PC-9 (cell line): ENCODE results near the gene CARS2. TPM values are rescaled to one million over a fixed set of nuclear protein-coding genes. Genes with fewer than 3 reads are reported as not detected.
A peak's percentile ranks its signal among the peaks of the same experiment; 100 is the strongest.
"Not testable (repeated sequence)": the region's sequence is repeated elsewhere in the genome, so short reads cannot be mapped to it uniquely, and the experiment has no call there.

Experiments
- BruUV-seq: library from RNA; stranded (reverse); fragments of 400-500 nt; replicated peaks from 2 replicates; lab custom pipeline; 2021; lab: Mats Ljungman, UMichigan
- CTCF ChIA-PET: fragments of 300-600 bp; sonication (Branson Sonifier 250); formaldehyde crosslinking; loops from one replicate; lab custom pipeline; 2022; ENCODE audit warnings: antibody characterized with exemption; lab: Charles Lee
- POLR2A ChIA-PET: fragments of 300-600 bp; sonication (Branson Sonifier 250); formaldehyde crosslinking; loops from one replicate; lab custom pipeline; 2022; ENCODE audit warnings: antibody characterized with exemption; ENCODE audit not compliant: unreplicated experiment; lab: Charles Lee
- DNase-seq, 2 experiments: peaks; one replicate each; pipeline versions ENCODE4 v3.0.0 to v3.0.0-alpha.2; 2015 to 2022; ENCODE audit warnings: mixed read lengths in 1 of 2
- H2AFZ ChIP-seq: fragments of 200-600 bp; sonication (generic); 2 replicates; pipeline ENCODE4 v1.8.1; 2017; ENCODE audit warnings: antibody characterized with exemption
- H3F3A ChIP-seq: fragments of 200-600 bp; sonication (generic); 2 replicates; pipeline ENCODE4 v1.8.1; 2017; ENCODE audit warnings: antibody characterized with exemption, mild to moderate bottlenecking, low read depth; ENCODE audit not compliant: insufficient read depth
- H3K27ac ChIP-seq: fragments of 200-600 bp; sonication (generic); 2 replicates; pipeline ENCODE4 v1.6.1; 2016; ENCODE audit warnings: mixed run types
- H3K27me3 ChIP-seq: fragments of 200-600 bp; sonication (generic); 2 replicates; pipeline ENCODE4 v1.6.1; 2016; ENCODE audit warnings: low read depth, mixed run types; ENCODE audit not compliant: insufficient read depth
- H3K36me3 ChIP-seq: fragments of 200-600 bp; sonication (generic); 2 replicates; pipeline ENCODE4 v1.6.1; 2016; ENCODE audit warnings: low read depth, mixed run types
- H3K4me1 ChIP-seq: fragments of 200-600 bp; sonication (generic); replicated peaks from 2 replicates; pipeline ENCODE4 v1.6.1; 2016; ENCODE audit warnings: mixed run types; ENCODE audit not compliant: insufficient read depth
- H3K4me2 ChIP-seq: fragments of 200-600 bp; sonication (generic); 2 replicates; pipeline ENCODE4 v1.6.1; 2017; ENCODE audit warnings: mixed run types
- H3K4me3 ChIP-seq: fragments of 200-600 bp; sonication (generic); 2 replicates; pipeline ENCODE4 v1.6.1; 2016; ENCODE audit warnings: mixed run types
- H3K79me2 ChIP-seq: fragments of 200-600 bp; sonication (generic); 2 replicates; pipeline ENCODE4 v1.6.1; 2017; ENCODE audit warnings: low read depth, mixed run types
- H3K9me2 ChIP-seq: fragments of 200-600 bp; sonication (generic); 2 replicates; pipeline ENCODE4 v1.8.1; 2017; ENCODE audit warnings: mild to moderate bottlenecking; ENCODE audit not compliant: insufficient read depth
- H3K9me3 ChIP-seq: fragments of 200-600 bp; sonication (generic); 2 replicates; pipeline ENCODE4 v1.8.1; 2016; ENCODE audit warnings: low read depth; ENCODE audit not compliant: insufficient read depth
- H4K20me1 ChIP-seq: fragments of 200-600 bp; sonication (generic); 2 replicates; pipeline ENCODE4 v1.8.1; 2017; ENCODE audit not compliant: insufficient read depth
- CTCF ChIP-seq: fragments of 200-600 bp; sonication (generic); conservative IDR thresholded peaks from 2 replicates; pipeline ENCODE4 v1.6.1; 2017; ENCODE audit warnings: mixed run types, antibody characterized with exemption, mild to moderate bottlenecking, moderate library complexity
- EZH2 ChIP-seq: fragments of 200-600 bp; sonication (generic); IDR thresholded peaks from 2 replicates; pipeline ENCODE4 v1.8.0; 2017; ENCODE audit warnings: antibody characterized with exemption, low read depth
- intact Hi-C: fragments of 100-400 bp; cut with micrococcal nuclease; formaldehyde crosslinking; loops from one replicate; pipeline ENCODE4 v1.10.0; 2022; ENCODE audit not compliant: unreplicated experiment
- total RNA-seq: library from RNA; stranded (reverse); gene quantifications from 2 replicates; pipeline ENCODE4 v1.2.3, GENCODE V29; 2021

The CARS2 gene
- total RNA-seq, 1 experiment from 2014 or later: 67.0 TPM

- Histone ChIP-seq H3K27ac (no peak overlapping the region), H3K4me2 (peak overlapping the region; percentile 8; the same call in 1 of the 2 replicates), H3K36me3 (peaks cover 11% of the 10 kb centered on the region; the same call in 1 of the 2 replicates), H3K4me3 (no peak overlapping the region), H3F3A (peaks cover 22% of the 10 kb centered on the region), H3K9me2 (no peaks in the 10 kb centered on the region), H3K4me1 (peaks cover 22% of the 10 kb centered on the region), H3K9me3 (no peaks in the 10 kb centered on the region), H2AFZ (no peak overlapping the region), H4K20me1 (peaks cover 5% of the 10 kb centered on the region), H3K79me2 (peaks cover 40% of the 10 kb centered on the region), H3K27me3 (no peaks in the 10 kb centered on the region)
- DNase-seq: no peak
- intact Hi-C loops: no loop called here
- ChIA-PET POLR2A (no interaction called here), CTCF (no interaction called here)
- no TSS peak for BruUV-seq
- TF ChIP-seq CTCF (no peak), EZH2 (no peak)
Observed at GRCh38 chr13:110702591-110703526, 3.1 kb downstream of the CARS2 start.

- Histone ChIP-seq H3K36me3 (peaks cover 17% of the 10 kb centered on the region; the same call in 1 of the 2 replicates), H3K27ac (no peak overlapping the region), H3K4me2 (no peak overlapping the region), H2AFZ (no peak overlapping the region), H4K20me1 (peaks cover 5% of the 10 kb centered on the region), H3K9me3 (no peaks in the 10 kb centered on the region), H3K4me3 (no peak overlapping the region), H3K9me2 (no peaks in the 10 kb centered on the region), H3F3A (peaks cover 14% of the 10 kb centered on the region), H3K79me2 (peaks cover 40% of the 10 kb centered on the region), H3K27me3 (no peaks in the 10 kb centered on the region), H3K4me1 (peaks cover 22% of the 10 kb centered on the region)
- no peak for DNase-seq
- ChIA-PET POLR2A (no interaction called here), CTCF (no interaction called here)
- TF ChIP-seq CTCF (no peak), EZH2 (no peak)
- intact Hi-C loops: no loop called here
- BruUV-seq: no TSS peak
Observed at GRCh38 chr13:110702089-110702488, 3.8 kb downstream of the CARS2 start.

DNA sequence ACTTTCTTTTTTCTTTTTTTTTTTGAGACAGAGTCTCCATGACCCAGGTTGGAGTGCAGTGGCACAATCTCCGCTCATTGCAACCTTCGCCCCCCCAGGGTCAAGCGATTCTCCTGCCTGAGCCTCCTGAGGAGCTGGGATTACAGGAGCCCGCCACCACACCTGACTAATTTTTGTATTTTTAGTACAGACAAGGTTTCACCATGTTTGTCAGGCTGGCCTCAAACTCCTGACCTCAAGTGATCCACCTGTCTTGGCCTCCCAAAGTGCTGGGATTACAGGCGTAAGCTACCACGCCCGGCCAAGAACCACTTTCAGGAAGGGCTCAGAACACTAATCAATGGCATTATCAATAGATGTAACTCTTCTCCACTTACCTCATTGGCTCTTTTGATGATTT, 4.9 kb downstream of the CARS2 start:
- H3K9me2 ChIP-seq, H4K20me1 ChIP-seq, H3K27ac ChIP-seq, H2AFZ ChIP-seq, BruUV-seq, DNase-seq, CTCF ChIA-PET, H3K4me3 ChIP-seq, H3K9me3 ChIP-seq, POLR2A ChIA-PET, H3K27me3 ChIP-seq, H3K4me2 ChIP-seq, intact Hi-C loops: not testable (repeated sequence)
- Histone ChIP-seq H3K36me3 (peaks cover 27% of the 10 kb centered on the region), H3K4me1 (peaks cover 22% of the 10 kb centered on the region), H3K79me2 (peaks cover 40% of the 10 kb centered on the region), H3F3A (peaks cover 14% of the 10 kb centered on the region)
